Left lobe of liver (tissue), 2 donors: Measurements from ENCODE around the gene PC. TPM values are rescaled to one million over a fixed set of nuclear protein-coding genes. Genes with fewer than 3 reads are reported as not detected.
"Not testable (repeated sequence)": the region's sequence is repeated elsewhere in the genome, so short reads cannot be mapped to it uniquely, and the experiment has no call there.

Experiments
- ATAC-seq: fragments of 200-7000 bp; cut with Tn5 transposase; one replicate; pipeline ENCODE4 v1.9.1; 2020; ENCODE audit warnings: mild to moderate bottlenecking, moderate library complexity
- DNase-seq: peaks from one replicate; pipeline ENCODE4 v3.0.0-alpha.2; 2020; ENCODE audit warnings: low spot score
- total RNA-seq: library from RNA; stranded (reverse); gene quantifications from one replicate; pipeline ENCODE4 v1.2.1, GENCODE V29; 2021
- donor health status: DM: no; HTN: no; CAD: no; lungs with moderate emphysema.
- donor health status: DM: no; HTN: yes; CAD: no.

PC gene
- total RNA-seq, 1 donor from 2014 or later: 392 TPM

DNA sequence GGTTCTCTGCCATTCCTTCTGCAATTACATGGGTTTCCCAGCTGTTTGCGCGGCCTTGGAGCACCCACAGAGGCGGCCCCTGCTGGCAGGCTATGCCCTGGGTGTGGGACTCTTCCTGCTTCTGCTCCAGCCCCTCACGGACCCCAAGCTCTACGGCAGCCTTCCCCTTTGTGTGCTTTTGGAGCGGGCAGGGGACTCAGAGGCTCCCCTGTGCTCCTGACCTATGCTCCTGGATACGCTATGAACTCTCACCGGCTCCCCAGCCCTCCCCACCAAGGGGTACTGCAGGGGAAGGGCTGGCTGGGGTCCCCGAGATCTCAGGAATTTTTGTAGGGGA, 112.3 kb downstream of the PC start:
- ATAC-seq (no peak), DNase-seq (no peak)

DNA sequence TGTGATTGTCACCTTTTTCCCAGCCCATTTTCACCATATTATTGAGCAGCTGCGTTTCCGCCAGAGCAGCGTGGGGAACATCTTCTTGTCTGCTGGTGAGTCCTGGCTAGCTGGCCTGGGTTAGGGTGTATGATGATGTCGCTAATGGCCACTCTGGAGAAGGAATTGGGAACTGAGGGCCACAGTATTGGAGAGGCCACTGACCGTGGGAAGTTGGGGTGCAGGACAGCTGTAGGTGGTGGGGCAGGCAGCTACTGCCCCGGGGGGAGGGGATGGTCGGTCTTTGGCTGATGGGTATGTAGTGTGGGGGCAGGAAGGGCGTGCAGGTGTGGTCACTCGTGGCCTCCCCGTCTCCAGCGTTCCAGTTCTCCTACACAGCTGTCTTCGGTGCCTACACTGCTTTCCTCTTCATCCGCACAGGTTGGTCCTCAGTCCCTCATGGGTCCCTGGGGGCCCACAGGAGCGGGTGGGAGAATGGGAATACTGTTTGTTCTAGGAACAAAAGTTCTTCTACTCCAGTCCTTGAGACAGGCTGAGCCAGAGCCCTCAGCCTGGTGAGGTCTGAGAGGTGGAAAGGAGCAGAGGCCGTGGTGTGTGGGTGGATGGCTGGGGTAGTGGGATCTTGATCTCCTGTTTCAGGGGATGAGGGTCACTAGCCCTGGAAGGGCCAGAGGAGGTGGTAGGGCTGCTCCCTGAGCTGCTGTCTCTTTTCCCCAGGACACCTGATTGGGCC, 112.9 kb downstream of the PC start:
- DNase-seq: peak; percentile 48
- no peak for ATAC-seq

DNA sequence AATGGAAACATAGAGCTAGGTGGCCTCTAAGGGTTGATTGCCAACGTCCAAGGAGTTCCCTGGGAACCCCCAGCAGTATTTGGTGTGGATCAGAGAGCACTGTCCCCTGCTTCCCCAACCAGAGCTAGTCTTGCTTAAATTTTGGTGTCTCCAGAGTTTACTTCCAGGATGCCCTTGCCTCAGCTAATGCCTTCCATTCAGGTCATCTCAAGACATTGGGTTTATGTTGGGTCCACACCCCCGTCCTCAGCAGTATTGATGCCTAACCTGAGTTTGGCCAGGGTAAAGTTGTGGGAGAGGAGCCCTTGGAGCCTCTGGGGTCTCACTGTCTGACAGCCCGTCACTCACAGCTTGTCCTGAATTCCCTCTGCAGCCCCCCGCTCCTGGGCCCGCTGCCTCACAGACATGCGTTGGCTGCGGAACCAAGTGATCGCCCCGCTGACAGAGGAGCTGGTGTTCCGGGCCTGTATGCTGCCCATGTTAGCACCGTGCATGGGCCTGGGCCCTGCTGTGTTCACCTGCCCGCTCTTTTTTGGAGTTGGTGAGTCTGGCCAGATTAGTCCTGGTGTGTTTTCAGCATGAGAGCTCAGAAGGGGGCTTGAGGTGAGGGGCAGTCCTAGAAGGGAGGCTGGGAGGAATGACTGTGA, 113.6 kb downstream of the PC start:
- DNase-seq: peak; percentile 51
- no peak for ATAC-seq

DNA sequence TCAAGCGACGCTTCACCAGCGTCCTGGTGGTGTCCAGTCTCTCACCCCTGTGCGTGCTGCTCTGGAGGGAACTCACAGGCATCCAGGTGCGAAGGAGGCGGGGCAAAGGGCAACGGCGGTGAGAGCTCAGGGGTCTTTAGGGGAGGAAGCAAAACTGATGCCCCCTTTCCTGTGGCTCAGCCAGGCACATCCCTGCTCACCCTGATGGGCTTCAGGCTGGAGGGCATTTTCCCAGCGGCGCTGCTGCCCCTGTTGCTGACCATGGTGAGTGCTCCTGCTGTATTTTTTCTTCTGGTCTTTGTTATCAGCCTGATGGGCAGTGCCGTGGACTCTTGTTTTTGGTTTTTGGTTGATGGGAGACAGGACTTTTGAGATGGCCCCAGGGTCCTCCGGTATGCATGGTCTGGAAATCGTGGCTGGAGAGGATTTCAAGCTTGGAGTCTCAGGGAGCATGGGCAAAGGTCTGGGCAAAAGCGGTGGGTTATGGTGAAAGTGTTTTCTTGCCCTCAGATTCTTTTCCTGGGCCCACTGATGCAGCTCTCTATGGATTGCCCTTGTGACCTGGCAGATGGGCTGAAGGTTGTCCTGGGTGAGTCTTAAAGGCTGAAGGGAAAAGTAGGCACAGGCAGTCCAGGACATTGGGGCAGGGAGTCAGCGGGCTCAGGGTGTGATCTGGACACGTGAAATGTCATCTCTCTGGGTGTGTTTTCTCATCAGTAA, 114.2 kb downstream of the PC start:
- DNase-seq (peak; percentile 47), ATAC-seq (peak; percentile 9)

DNA sequence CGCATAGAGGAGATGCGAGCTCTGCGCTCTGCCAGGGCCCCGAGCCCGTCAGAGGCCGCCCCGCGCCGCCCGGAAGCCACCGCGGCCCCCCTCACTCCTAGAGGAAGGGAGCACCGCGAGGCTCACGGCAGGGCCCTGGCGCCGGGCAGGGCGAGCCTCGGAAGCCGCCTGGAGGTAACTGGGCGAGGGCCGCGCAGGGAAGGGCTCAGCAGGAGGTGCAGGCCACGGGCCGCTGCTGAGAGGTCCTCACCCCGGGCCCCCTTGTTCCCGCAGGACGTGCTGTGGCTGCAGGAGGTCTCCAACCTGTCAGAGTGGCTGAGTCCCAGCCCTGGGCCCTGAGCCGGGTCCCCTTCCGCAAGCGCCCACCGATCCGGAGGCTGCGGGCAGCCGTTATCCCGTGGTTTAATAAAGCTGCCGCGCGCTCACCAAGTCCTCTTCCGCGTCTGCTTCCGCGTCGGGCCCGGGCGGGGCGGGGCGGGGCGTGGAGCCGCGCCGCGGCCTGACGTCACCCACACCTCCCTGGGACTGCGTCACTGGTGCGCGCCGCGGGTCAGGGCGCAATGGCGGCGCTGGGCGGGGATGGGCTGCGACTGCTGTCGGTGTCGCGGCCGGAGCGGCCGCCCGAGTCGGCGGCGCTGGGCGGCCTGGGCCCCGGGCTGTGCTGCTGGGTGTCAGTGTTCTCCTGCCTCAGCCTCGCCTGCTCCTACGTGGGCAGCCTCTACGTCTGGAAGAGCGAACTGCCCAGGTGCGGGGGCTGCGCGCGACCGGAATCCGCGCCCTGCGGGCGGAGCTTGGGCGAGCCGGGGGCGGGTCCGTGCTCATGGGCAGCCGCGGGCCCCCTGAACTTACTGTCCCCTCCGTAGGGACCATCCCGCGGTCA, 115.0 kb downstream of the PC start, which contains the start of gene RCE1:
Gene RCE1 (plus strand): TSS at position 546 of the 880 bp plus-strand sequence. CDS start 15 bp downstream, at position 561.
- DNase-seq (peak; percentile 93), ATAC-seq (peak; percentile 83)

DNA sequence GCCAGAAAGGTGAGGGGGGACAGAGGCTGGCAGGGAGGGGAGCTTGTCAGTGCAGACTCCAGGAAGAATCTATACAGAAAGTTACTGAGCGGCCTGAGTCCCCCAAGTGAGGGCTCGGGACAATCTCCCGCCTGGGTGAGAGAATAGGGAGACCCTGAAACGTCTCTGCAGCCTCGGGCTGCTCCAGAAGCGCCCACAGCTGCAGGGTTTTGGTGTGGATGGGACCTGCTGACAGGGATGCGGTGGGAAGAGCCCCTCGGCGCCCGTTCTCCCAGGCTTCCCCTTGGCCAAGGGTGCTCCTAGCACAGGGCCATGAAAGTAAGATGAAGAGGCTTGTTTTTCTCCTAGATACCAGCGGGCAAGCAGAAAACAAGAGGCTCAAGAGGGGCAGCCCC, 115.7 kb downstream of the PC start:
- DNase-seq (no peak), ATAC-seq (peak; percentile 1)

DNA sequence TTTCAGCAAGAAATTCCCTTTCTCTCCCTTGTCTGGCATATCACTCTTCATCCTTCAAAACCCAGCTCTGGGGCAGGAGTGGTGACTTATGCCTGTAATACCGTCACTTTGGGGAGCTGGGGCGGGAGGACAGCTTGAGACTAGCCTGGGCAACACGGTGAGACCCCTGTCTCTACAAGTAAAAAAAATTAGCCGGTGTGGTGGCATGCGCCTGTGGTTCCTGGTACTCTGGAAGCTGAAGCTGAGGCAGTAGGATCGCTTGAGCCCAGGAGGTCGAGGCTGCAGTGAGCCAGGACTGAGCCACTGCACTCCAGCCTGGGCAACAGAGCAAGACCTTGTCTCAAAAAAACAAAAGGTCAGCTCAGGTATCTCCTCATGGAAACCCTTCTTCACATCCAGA, 116.3 kb downstream of the PC start:
- DNase-seq (no peak), ATAC-seq (no peak)

DNA sequence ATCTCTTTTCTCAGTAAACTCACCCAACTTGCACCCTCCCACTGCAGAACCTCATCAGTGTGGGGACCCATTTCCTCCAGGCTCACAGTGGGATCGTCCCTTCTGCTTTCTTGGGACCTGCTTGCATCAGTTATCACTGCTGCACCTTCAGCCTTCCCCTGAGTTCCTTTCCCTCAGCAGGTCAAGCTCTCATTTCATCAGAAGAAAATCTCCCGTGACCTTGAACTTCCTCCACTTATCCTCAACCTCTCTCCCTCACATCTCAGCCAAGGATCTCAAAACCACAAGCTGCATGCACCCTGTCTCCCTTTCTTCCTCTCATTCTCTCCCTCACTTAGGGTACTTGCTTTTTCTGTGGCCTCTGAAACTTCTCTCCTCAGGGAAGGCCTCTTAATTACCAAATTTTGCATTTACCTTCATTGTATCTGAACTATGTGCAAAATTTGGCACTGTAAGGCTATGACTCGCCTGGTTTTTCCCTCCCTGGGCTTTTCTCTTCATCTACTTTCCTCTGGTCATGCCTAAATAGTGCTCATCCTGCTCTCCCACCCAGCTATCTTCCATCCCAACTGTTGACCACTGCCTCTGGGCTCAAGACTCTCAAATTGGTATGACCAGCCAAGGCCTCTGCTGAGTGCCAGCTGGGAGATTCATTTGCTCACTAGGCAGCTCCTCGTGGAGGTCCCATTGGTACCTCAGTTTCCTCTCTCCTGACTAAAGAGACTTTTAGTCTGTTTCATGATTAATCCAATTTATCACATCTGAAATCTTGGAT, 117.7 kb downstream of the PC start:
- ATAC-seq: no peak
- DNase-seq: no peak

DNA sequence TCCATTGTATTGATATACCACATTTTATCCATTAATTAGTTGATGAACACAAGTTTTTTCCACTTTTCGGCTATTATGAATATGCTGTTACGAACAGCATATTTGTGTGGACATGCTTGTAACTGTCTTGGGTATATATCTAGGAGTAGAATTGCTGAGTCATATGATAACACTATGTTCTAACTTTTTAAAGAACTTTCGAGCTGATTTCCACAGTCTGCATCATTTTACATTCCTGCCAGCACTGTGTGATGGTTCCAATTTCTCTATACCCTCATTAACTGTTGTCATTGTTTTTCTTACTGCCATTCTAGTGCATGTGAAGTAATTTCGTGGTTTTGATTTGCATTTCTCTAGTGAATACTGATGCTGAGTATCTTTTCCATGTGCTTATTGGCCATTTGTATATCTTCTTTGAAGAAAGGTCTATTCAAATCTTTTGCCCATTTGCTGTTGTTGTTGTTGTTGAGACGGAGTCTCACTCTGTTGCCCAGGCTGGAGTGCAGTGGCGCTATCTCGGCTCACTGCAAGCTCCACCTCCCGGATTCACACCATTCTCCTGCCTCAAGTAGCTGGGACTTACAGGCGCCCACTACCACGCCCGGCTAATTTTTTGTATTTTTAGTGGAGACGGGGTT, 122.3 kb downstream of the PC start:
- DNase-seq: no peak
- no peak for ATAC-seq

DNA sequence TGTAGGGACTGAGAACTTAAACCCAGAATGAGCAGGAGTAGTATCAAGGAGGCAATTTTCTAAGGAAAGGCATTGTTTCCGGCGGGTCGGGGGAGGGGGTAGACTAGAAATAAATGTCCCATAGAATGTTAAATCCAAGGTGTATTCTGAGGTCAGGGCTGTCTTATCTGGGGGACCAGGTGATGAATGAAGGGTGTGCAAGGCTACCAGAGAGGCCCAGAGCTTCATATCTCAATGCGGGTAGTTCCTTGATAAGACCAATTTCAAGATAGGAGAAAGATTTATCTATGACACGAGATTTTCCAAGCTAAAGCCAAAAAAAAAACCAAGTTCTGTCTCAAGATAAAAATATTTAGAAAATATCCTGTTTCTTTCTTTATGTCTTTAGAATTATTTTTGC, 123.2 kb downstream of the PC start:
- no peak for ATAC-seq

DNA sequence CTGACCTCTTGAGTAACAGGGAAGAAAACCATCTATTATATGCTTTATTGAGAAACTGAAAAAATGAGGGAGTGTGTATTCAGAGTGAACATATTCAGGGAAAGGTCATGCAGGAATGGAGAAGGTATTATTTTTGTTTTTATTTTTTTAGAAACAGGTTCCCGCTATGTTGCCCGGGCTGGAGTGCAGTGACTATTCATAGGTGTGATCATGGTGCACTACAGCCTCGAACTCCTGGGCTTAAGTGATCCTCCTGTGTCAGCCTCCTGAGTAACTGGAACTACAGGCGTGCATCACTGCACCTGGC, 123.7 kb downstream of the PC start:
- DNase-seq (no peak), ATAC-seq (peak; percentile 20)

More for the DNA sequence above, 123.2 kb downstream of the PC start:
- no peak for DNase-seq

DNA sequence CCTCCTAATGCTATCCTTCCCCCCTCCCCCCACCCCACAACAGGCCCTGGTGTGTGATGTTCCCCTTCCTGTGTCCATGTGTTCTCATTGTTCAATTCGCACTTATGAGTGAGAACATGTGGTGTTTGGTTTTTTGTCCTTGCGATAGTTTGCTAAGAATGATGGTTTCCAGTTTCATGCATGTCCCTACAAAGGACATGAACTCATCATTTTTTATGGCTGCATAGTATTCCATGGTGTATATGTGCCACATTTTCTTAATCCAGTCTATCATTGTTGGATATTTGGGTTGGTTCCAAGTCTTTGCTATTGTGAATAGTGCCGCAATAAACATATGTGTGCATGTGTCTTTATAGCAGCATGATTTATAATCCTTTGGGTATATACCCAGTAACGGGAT, 133.6 kb downstream of the PC start:
- not testable (repeated sequence) for ATAC-seq, DNase-seq

DNA sequence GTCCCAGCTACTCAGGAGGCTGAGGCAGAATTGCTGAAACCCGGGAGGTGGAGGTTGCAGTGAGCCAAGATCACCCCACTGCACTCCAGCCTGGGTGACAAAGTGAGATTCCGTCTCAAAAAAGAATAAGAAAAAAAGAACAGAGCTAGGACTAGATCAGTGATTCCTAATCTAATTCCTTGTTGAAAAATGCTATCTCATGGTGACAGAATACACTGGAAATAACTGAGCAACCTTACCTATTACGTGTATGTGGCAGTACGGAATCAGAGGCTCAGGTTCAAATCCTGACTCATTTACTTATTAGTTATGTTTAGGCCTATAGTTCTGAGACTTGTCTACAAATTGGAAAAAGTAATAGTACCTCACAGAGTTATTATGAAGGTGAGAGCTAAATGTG, 134.5 kb downstream of the PC start:
- ATAC-seq: no peak
- DNase-seq: no peak

DNA sequence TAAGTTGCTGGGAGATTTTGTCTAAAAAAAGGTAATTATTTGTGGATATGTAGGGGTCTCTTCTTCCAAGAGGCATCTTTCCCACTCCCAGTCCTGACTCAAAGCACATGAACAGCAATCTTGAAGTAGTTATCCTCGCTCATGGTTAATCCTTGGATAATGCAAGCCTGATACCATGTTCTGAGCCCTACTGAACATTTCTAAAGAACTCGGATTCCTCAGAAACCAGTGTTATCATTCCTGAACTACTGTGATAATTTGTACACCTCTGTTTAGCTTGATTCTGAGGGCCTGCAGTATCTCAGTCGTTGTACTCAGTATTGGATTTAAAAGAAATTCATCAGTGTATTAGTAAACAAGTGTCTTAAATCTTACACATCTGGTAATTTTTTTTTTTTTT, 137.3 kb downstream of the PC start:
- no peak for DNase-seq
- no peak for ATAC-seq

DNA sequence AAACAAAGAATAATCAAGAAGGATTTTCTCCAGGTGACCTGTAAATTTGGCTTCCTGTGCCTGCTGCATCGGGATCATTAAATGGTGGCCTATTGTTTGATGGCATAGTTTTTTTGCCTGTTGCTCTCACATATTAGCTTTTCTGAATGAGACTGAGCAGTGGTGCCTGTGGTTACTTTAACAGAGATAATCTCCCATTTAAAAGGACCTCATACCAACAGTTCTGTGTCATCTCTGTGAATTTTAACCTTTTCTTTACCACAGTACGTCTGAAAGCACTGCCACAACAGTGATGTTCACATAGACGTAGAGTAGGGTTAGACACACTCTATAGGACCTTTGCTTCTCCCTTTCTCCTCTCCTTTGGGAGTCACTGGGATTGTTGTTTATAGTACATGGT, 137.8 kb downstream of the PC start:
- DNase-seq (no peak), ATAC-seq (no peak)

DNA sequence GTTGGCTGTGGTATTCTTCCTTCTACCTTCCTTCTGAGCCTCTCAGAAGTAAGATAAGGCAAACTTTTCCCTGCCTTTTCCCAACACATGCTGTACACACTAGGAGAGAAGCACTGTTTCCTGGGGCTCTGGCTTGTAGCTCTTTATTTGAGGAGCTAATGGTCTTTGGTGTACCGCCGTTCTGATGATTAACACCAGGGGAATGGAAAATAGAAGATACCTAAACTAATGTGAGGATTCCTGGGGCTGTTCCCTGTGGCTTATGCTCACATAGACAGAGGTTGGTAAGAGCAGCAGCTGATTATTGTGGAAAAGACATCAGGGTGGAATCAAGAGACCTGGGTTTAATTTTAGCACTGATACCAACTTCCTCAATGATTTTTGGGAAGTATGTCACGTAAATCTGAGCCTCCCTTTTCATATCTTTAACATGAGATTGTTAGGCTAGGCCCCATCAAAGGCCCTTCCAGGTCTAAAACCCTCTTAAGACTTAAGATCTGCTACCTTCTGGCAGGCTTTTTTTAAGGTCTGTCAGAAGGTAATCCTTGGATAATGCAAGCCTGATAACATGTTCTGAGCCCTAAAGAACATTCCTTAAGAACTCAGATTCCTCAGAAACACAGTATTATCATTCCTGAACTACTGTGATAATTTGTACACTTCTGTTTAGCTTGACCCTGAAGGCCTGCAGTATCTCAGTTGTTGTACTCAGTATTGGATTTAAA, 139.8 kb downstream of the PC start:
- no peak for ATAC-seq
- DNase-seq: no peak

DNA sequence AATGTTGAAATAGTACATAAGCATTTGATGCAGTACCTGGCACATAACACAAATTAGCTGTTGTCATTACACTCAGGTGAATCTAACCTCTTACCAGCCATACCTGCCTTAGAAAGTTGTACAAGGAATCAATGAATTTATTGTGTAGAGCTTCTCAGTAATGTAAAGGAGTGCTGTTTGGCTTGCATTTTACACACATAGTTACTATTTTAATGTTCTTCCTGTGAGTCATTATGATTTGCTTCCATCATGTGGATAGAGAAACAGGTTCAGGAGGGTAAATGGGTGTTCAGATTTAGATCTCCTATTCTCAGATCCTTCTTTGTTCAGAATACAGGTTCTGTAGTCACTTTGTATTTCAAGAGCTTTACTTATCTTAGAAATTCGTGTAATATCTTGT, 142.5 kb downstream of the PC start:
- no peak for ATAC-seq
- no peak for DNase-seq

DNA sequence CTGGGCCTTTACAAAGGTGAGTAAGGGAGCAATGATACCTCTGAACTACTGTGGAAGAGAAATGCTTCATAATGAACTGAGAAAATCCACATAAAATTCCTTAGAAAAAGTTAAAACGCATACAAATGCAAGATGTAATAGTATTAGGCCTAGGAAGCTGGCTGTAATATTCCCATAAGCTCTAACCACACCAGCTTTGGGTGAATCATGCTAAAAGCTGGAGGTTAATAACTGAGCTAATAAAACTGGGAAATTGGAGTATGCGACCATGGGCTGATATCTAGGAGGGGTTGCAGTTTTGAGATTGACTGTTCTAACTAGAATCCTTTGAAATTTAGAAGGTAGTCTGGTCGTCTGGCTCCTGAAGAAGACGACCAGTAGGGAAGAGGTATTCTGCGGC, 143.5 kb downstream of the PC start:
- DNase-seq (no peak), ATAC-seq (no peak)

DNA sequence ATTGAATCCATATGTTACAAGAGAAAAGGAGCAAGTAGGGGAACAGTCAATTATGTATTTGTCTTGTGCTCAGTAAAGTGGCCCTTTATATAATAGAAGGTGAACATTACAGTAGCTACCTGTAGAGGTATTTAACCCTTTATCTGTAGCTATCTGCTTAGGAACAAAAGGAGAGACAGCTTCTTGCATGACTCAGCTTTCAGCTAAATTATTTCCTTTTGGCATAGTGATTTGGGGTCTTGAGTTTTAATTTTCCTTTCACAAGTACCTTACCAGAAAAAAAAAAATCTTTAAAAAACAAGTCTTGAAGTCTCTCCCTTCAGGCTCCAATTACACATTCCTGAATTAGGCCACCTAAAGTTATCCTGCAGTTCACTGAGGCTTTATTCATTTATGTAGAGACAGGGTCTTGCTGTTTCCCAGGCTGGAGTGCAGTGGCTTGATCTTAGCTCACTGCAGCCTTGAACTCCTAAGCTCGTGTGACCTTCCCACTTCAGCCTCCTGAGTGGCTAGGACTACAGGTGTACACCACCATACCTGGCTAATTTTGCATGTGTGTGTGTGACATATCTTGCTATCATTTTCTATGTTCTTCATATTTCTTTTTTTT, 147.5 kb downstream of the PC start:
- ATAC-seq (no peak), DNase-seq (no peak)
